Measurements from ENCODE around the gene RBMX.

RBMX gene

DNA sequence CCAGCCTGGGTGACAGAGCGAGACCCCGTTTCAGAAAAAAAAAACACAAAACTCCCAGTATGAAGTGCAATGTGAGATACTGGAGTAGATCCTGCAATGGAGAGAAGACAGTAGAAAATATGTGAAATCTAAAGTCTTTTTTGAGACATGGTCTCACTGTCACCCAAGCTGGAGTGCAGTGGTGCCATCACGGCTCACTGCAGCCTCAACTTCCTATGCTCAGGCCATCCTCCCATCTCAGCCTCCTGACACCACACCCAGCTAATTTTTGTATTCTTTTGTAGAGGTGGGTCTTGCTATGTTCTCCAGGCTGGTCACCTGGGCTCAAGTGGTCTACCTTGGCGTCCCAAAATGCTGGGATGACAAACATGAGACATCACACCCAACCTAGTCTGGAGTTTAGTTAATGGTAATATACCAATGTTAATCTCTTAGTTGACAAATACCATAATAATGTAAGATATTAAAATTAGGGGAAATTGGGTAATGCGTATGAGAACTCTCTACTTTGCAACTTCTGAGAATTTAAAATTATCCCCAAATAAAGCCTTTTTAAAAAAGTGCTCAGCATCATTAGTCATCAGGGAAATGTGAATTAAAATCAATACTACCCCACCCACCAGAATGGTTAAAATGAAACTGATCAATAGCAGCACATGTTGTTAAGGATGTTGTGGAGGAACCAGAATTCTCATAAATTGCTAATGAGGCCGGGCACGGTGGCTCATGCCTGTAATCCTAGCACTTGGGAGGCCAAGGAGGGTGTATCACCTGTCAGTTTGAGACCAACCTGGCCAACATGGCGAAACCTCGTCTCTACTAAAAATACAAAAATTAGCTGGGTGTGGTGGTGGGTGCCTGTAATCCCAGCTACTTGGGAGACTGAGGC, 15.0 kb downstream of the RBMX start:
- in situ Hi-C loops (cut with MboI; ENCODE audit: low pct_unique_long_range_greater_than_20kb, low sequenced_read_pairs, unreplicated experiment): no loop called here
- TF ChIP-seq, protein P1, sequence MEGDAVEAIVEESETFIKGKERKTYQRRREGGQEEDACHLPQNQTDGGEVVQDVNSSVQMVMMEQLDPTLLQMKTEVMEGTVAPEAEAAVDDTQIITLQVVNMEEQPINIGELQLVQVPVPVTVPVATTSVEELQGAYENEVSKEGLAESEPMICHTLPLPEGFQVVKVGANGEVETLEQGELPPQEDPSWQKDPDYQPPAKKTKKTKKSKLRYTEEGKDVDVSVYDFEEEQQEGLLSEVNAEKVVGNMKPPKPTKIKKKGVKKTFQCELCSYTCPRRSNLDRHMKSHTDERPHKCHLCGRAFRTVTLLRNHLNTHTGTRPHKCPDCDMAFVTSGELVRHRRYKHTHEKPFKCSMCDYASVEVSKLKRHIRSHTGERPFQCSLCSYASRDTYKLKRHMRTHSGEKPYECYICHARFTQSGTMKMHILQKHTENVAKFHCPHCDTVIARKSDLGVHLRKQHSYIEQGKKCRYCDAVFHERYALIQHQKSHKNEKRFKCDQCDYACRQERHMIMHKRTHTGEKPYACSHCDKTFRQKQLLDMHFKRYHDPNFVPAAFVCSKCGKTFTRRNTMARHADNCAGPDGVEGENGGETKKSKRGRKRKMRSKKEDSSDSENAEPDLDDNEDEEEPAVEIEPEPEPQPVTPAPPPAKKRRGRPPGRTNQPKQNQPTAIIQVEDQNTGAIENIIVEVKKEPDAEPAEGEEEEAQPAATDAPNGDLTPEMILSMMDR (IDR thresholded peaks at IDR 0.05; ENCODE audit: extremely low read depth, insufficient read depth, missing control alignments): no peak
- DNase-seq (ENCODE audit: low spot score): no peak

DNA sequence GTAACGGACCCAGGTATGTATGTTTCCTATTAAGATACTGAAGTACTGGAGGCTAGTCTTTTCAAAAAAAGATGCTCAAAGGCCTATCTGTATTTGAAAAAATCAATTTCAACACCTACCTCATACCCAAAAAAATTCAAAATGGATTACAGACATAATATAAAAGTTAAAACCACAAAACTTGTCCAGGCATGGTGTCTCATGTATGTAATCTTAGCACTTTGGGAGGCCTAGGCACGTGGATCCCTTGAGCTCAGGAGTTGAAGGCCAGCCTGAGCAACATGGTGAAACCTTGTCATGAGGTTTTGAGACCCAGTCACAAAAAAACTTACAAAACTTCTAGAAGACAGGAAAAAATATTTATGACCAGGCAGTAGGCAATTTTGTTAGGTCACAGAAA, 16.7 kb downstream of the RBMX start:
- no peak for DNase-seq (ENCODE audit: low spot score)
- TF ChIP-seq, protein P1 (IDR thresholded peaks at IDR 0.05; ENCODE audit: extremely low read depth, insufficient read depth, missing control alignments): no peak
- in situ Hi-C loops (cut with MboI; ENCODE audit: low pct_unique_long_range_greater_than_20kb, low sequenced_read_pairs, unreplicated experiment): no loop called here

DNA sequence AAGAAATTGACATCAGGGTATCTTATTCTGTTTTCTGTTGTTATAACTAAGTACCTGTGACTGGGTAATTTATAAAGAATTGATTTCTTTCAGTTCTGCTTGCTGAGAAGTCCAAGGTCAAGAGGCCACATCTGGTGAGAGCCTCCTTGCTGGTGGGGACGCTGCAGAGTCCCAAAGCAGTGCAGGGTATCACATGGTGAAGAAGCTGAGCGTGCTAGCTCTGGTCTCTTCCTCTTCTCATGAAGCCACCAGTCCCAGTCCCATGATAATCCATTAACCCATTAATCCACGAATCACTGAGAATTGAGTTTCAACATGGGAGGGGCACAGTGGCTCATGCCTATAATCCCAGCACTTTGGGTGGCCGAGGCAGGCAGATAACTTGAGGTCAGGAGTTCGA, 18.0 kb downstream of the RBMX start:
- DNase-seq (ENCODE audit: low spot score): no peak
- in situ Hi-C loops (cut with MboI; ENCODE audit: low pct_unique_long_range_greater_than_20kb, low sequenced_read_pairs, unreplicated experiment): no loop called here
- TF ChIP-seq, protein P1 (IDR thresholded peaks at IDR 0.05; ENCODE audit: extremely low read depth, insufficient read depth, missing control alignments): no peak

DNA sequence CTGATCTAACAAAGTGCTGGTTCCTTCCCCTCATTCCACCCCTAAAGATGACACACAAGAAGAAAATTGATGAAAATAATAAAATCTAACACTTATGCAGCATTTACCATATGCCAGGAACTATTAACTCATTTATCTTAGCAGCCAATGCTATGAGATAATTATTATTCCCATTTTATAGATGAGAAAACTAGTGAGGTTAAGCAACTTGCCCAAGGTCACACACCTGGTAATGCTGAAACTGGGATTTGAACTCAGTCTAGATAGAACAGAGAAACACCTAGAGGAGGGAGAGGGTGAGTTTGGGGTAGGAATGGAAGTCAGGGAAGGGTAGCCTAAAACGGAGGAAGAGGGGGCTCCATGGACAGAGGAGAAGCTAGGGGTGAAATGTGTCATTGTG, 18.6 kb downstream of the RBMX start:
- TF ChIP-seq, protein P1 (IDR thresholded peaks at IDR 0.05; ENCODE audit: extremely low read depth, insufficient read depth, missing control alignments): no peak
- no peak for DNase-seq (ENCODE audit: low spot score)
- in situ Hi-C loops (cut with MboI; ENCODE audit: low pct_unique_long_range_greater_than_20kb, low sequenced_read_pairs, unreplicated experiment): no loop called here

DNA sequence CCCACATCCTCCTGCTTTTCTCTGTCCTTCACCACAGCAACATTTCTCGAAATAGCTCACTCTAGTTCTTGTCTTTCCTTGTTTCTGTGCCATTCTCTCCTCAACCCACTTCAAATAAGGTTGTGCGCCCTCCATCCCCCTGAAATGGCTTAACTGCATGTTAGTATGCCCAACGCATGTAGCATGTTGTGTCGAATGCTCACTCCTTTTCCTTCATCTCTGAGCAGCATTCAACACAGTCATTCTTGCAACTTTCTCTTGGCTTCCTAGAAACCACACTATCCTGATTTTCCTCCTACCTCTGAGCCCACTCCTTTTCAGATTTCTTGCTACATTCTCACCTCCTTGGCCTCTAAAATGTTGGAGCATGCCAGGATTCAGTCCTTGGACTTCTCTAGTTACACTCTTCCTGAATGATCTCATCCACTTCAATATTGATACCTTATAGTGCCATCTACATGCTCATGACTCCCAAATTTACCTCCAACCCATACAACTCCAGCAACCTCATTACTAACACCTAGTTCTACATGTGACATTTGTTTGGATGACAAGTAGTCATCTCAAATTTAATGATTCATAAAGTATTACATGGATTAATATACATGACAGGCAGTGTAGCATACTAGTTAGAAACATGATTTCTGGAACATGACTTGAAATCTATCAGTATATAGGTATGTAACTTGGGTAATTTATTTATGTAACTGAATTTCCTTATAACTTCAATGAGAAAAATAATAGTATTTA, 22.3 kb downstream of the RBMX start:
- in situ Hi-C loops (cut with MboI; ENCODE audit: low pct_unique_long_range_greater_than_20kb, low sequenced_read_pairs, unreplicated experiment): no loop called here
- no peak for DNase-seq (ENCODE audit: low spot score)
- TF ChIP-seq, protein P1 (IDR thresholded peaks at IDR 0.05; ENCODE audit: extremely low read depth, insufficient read depth, missing control alignments): no peak

DNA sequence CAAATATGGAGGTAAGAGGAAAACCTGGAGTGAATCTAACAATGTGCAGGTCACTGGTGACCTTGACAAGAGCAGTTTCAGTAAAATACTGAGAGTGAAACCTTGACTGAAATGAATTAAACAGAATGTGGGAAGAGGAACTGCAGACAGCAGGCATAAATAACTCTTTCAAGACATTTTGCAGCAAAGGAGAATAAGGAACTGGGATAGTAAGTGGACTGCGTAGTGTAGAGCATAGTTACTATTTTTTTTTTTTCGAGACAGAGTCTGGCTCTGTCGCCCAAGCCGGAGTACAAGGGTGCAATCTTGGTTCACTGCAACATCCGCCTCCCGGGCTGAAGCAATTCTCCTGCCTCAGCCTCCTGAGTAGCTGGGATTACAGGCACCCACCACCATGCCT, 24.0 kb downstream of the RBMX start:
- no peak for DNase-seq (ENCODE audit: low spot score)
- TF ChIP-seq, protein P1 (IDR thresholded peaks at IDR 0.05; ENCODE audit: extremely low read depth, insufficient read depth, missing control alignments): no peak
- in situ Hi-C loops (cut with MboI; ENCODE audit: low pct_unique_long_range_greater_than_20kb, low sequenced_read_pairs, unreplicated experiment): no loop called here
